Transverse colon (tissue), 4 donors: Measurements from ENCODE around the gene MYO5B. TPM values are rescaled to one million over a fixed set of nuclear protein-coding genes. Genes with fewer than 3 reads are reported as not detected.

Source experiments
- DNase-seq: peaks from one replicate; pipeline ENCODE4 v3.0.0-alpha.2; 2019
- H3K27ac ChIP-seq, 4 donors: fragments of 200-600 bp; sonication (generic); 2 replicates each; pipeline ENCODE4 v1.5.1; 2016 to 2018; ENCODE audit warnings: inconsistent platforms in 4 of 4
- H3K27me3 ChIP-seq: fragments of 200-600 bp; sonication (generic); 2 replicates; pipeline ENCODE4 v1.5.1; 2017; ENCODE audit warnings: inconsistent platforms
- H3K36me3 ChIP-seq, 4 donors: fragments of 200-600 bp; sonication (generic); 2 replicates each; pipeline ENCODE4 v1.5.1; 2017 to 2019; ENCODE audit warnings: inconsistent platforms in 4 of 4
- H3K4me1 ChIP-seq, 4 donors: fragments of 200-600 bp; sonication (generic); 2 replicates each; pipeline ENCODE4 v1.5.1; 2017 to 2020; ENCODE audit warnings: inconsistent platforms in 4 of 4
- H3K4me3 ChIP-seq, 4 donors: fragments of 200-600 bp; sonication (generic); 1 replicate in 1 of 4; 2 replicates in 3 of 4; pipeline versions ENCODE4 v1.5.1 to v1.6.1; 2017 to 2019; ENCODE audit warnings: inconsistent platforms in 4 of 4
- H3K9me3 ChIP-seq, 2 donors: fragments of 200-600 bp; sonication (generic); 2 replicates each; pipeline ENCODE4 v1.5.1; 2017 to 2019; ENCODE audit warnings: inconsistent platforms in 2 of 2
- CTCF ChIP-seq, 5 experiments: fragments of 200-600 bp in 3 of 5; fragments of 450-650 bp in 2 of 5; sonication (generic) in 3 of 5; IDR thresholded peaks; 1 replicate in 2 of 5; 2 replicates in 3 of 5; pipeline ENCODE4 v1.5.1; 2016 to 2017; ENCODE audit warnings: antibody characterized with exemption in 5 of 5, inconsistent platforms in 3 of 5, mild to moderate bottlenecking in 2 of 5, moderate library complexity in 1 of 5
- EP300 ChIP-seq: sonication (generic); formaldehyde crosslinking; IDR thresholded peaks from one replicate; pipeline ENCODE4 v1.6.1; 2017; ENCODE audit warnings: antibody characterized with exemption, low read depth
- POLR2A ChIP-seq: fragments of 450-650 bp; IDR thresholded peaks from one replicate; pipeline ENCODE4 v1.6.1; 2016; ENCODE audit warnings: antibody characterized with exemption, mild to moderate bottlenecking, moderate library complexity
- POLR2AphosphoS5 ChIP-seq, 3 donors: sonication (generic); formaldehyde crosslinking; IDR thresholded peaks; one replicate each; pipeline ENCODE4 v1.6.1; 2016; ENCODE audit warnings: antibody characterized with exemption in 3 of 3
- WGBS, 2 donors: methylation state at CpG; one replicate each; pipeline ENCODE4 v1.1.5; 2018; ENCODE audit warnings: low coverage in 1 of 2; 5-methylcytosine and 5-hydroxymethylcytosine counted together
- in situ Hi-C, 4 donors: fragments of 200-750 bp; cut with MboI; loops; one replicate each; pipeline versions ENCODE4 v1.15.0 to v1.15.1; 2017; ENCODE audit warnings: low sequenced_read_pairs in 3 of 4, low pct_ligation_motif_present in 1 of 4, low pct_unique_long_range_greater_than_20kb in 1 of 4
- intact Hi-C: fragments of 100-400 bp; cut with DNase I; formaldehyde crosslinking; loops from one replicate; pipeline ENCODE4 v1.15.1; 2023; ENCODE audit warnings: low total_unique reads
- total RNA-seq, 4 donors: library from RNA; depleted of rRNA; stranded (reverse); fragments of >200 nt; gene quantifications; one replicate each; pipeline ENCODE4 v1.1.0, GENCODE V29; 2016

Gene MYO5B
- total RNA-seq, 4 donors from 2014 or later = 96.7 to 144 (median 114) TPM

GRCh38 chr18:49849331-49850217, 345.4 kb downstream of the MYO5B start:
- peaks cover 0 to 24% (median 16%) of the 10 kb centered on the region in 4 donors for H3K4me1 ChIP-seq
- DNase-seq = peak; percentile 93
- H3K27ac ChIP-seq = peak overlapping the region; percentile 78 to 84 (median 80)
- TF ChIP-seq CTCF (IDR thresholded peaks at IDR 0.05) = peak in 2 of 5 experiments; percentile 31 to 55
- peak in 2 of 3 donors; percentile 81 to 82 for TF ChIP-seq POLR2AphosphoS5 (IDR thresholded peaks at IDR 0.05)
- peak; percentile 7 for TF ChIP-seq EP300
- peak; percentile 82 for TF ChIP-seq POLR2A
- intact Hi-C loops (no loop called here), in situ Hi-C loops (loop anchor here in 2 of 4 donors (10.0 to 25.0 kb wide), 2 partner anchors 335 to 337 kb away; no protein-coding TSS in a partner anchor)
- H3K36me3 ChIP-seq = no peaks in the 10 kb centered on the region
- no peaks in the 10 kb centered on the region for H3K9me3 ChIP-seq
- H3K4me3 ChIP-seq = peak overlapping the region in 1 of 4 donors; percentile 33
- H3K27me3 ChIP-seq = no peaks in the 10 kb centered on the region
- WGBS, 2 donors = 42% methylated on average over 14 of the region's 14 CpGs; no CpG with 5 or more reads in 1 of the 2 donors

- Histone ChIP-seq H3K36me3 (no peaks in the 10 kb centered on the region), H3K4me3 (no peak overlapping the region), H3K27ac (peak overlapping the region in 2 of 4 donors; percentile 81 to 84), H3K9me3 (no peaks in the 10 kb centered on the region), H3K4me1 (peaks cover 0 to 24% (median 16%) of the 10 kb centered on the region in 4 donors), H3K27me3 (no peaks in the 10 kb centered on the region)
- TF ChIP-seq POLR2A (no peak), EP300 (no peak), CTCF (IDR thresholded peaks at IDR 0.05) (no peak), POLR2AphosphoS5 (IDR thresholded peaks at IDR 0.05) (no peak)
- no peak for DNase-seq
- intact Hi-C loops (no loop called here), in situ Hi-C loops (no loop called here)
- 79 to 80% methylated on average over 3 to 4 of the region's 4 CpGs for WGBS, 2 donors
Measured at GRCh38 chr18:49848115-49848514, 346.8 kb downstream of the MYO5B start.

- H3K4me3 ChIP-seq = no peak overlapping the region
- H3K27ac ChIP-seq = no peak overlapping the region
- in situ Hi-C loops = no loop called here
- TF ChIP-seq POLR2A (no peak), EP300 (no peak), CTCF (IDR thresholded peaks at IDR 0.05) (no peak), POLR2AphosphoS5 (IDR thresholded peaks at IDR 0.05) (no peak)
- 88 to 100% methylated on average over 1 to 8 of the region's 8 CpGs for WGBS, 2 donors
- DNase-seq = no peak
- H3K27me3 ChIP-seq = no peaks in the 10 kb centered on the region
- H3K9me3 ChIP-seq = no peaks in the 10 kb centered on the region
- H3K4me1 ChIP-seq = peaks cover 0 to 24% (median 16%) of the 10 kb centered on the region in 4 donors
- intact Hi-C loops = no loop called here
- no peaks in the 10 kb centered on the region for H3K36me3 ChIP-seq
Measured at GRCh38 chr18:49847524-49847923, 347.4 kb downstream of the MYO5B start.

GRCh38 chr18:49846718-49847470, 348.1 kb downstream of the MYO5B start:
- no peak for DNase-seq
- in situ Hi-C loops = no loop called here

More at GRCh38 chr18:49846718-49847470, 348.1 kb downstream of the MYO5B start:
- Histone ChIP-seq H3K4me1 (peaks cover 0 to 24% (median 16%) of the 10 kb centered on the region in 4 donors), H3K36me3 (no peaks in the 10 kb centered on the region), H3K27ac (no peak overlapping the region), H3K9me3 (no peaks in the 10 kb centered on the region), H3K4me3 (no peak overlapping the region), H3K27me3 (no peaks in the 10 kb centered on the region)
- 17 to 90% methylated on average over 1 to 10 of the region's 10 CpGs for WGBS, 2 donors
- TF ChIP-seq EP300 = no peak
- TF ChIP-seq POLR2A = no peak
- TF ChIP-seq CTCF (IDR thresholded peaks at IDR 0.05) = no peak
- no peak for TF ChIP-seq POLR2AphosphoS5 (IDR thresholded peaks at IDR 0.05)
- intact Hi-C loops = no loop called here
